Psoas muscle (tissue), 8 donors: ENCODE data around the gene ANKFY1. TPM values are rescaled to one million over a fixed set of nuclear protein-coding genes. Genes with fewer than 3 reads are reported as not detected.
A peak's percentile ranks its signal among the peaks of the same experiment; 100 is the strongest.
"Not testable (repeated sequence)": the region's sequence is repeated elsewhere in the genome, so short reads cannot be mapped to it uniquely, and the experiment has no call there.

ENCODE experiments used
- ATAC-seq, 4 donors: fragments of 200-7000 bp; cut with Tn5 transposase; one replicate each; pipeline ENCODE4 v1.9.1; 2020; ENCODE audit warnings: moderate library complexity in 3 of 4, mild to moderate bottlenecking in 2 of 4
- DNase-seq, 2 donors: peaks; one replicate each; pipeline ENCODE4 v3.0.0-alpha.2; 2020
- H3K27ac ChIP-seq: fragments of 200-600 bp; one replicate; pipeline ENCODE4 v1.8.0; 2022
- H3K27me3 ChIP-seq, 3 donors: fragments of 200-600 bp in 1 of 3; one replicate each; pipeline versions ENCODE4 v1.6.1 to v1.8.0; 2013 to 2022; ENCODE audit warnings: low read length in 2 of 3, mild to moderate bottlenecking in 2 of 3, moderate library complexity in 1 of 3; ENCODE audit not compliant: insufficient read depth in 3 of 3
- H3K36me3 ChIP-seq, 2 donors: fragments of 200-600 bp in 1 of 2; one replicate each; pipeline versions ENCODE4 v1.6.1 to v1.8.0; 2013 to 2022; ENCODE audit warnings: low read depth in 1 of 2, mild to moderate bottlenecking in 1 of 2, moderate library complexity in 1 of 2; ENCODE audit not compliant: insufficient read depth in 1 of 2
- H3K4me1 ChIP-seq: fragments of 200-600 bp; one replicate; pipeline ENCODE4 v1.8.0; 2022
- H3K4me3 ChIP-seq: fragments of 200-600 bp; one replicate; pipeline ENCODE4 v1.8.0; 2022; ENCODE audit warnings: mild to moderate bottlenecking
- H3K9me3 ChIP-seq: fragments of 200-600 bp; one replicate; pipeline ENCODE4 v1.8.0; 2022
- WGBS, 3 donors: extraction: QIAGEN DNeasy Blood & Tissue Kit; methylation state at CpG; one replicate each; pipeline versions ENCODE4 v1.1.6 to v1.1.7; 2013; 5-methylcytosine and 5-hydroxymethylcytosine counted together
- intact Hi-C, 2 donors: fragments of 100-400 bp; cut with DNase I; formaldehyde crosslinking; loops; one replicate each; pipeline versions ENCODE4 v1.11.0 to v1.14.2; 2022
- polyA plus RNA-seq, 3 donors: library from polyadenylated mRNA; stranded (reverse); fragments of 200-250 nt; gene quantifications; one replicate each; pipeline ENCODE4 v1.2.3, GENCODE V29; 2013
- total RNA-seq, 4 donors: library from RNA; stranded (reverse); fragmentation: NEBNext Ultra II Directional in 2 of 4; extraction: Animal tissue kit (Norgen Biotek cat#: 25700) in 2 of 4; gene quantifications; one replicate each; pipeline versions ENCODE4 v1.2.1 to v1.2.4, GENCODE V29; 2021 to 2023
- TF ChIP-seq, protein P1 (sequence below): fragments of 200-600 bp; IDR thresholded peaks from one replicate; pipeline ENCODE4 v1.8.0; 2022; ENCODE audit warnings: antibody characterized with exemption
- donor health status: healthy with polysubstance abuse.
- donor health status: DM: no; HTN: no; CAD: no; lungs with moderate emphysema.
- donor health status: Bipolar disorder and iron deficiency.
- donor health status: healthy.
- donor health status: DM: yes; HTN: yes; CAD: no.
- donor health status: DM: no; HTN: no; CAD: no.
- donor health status: DM: no; HTN: no; CAD: no.
- donor health status: DM: yes; HTN: yes; CAD: no.

Gene ANKFY1
- total and polyA plus RNA-seq, 7 donors, result 5.7 to 18.8 (median 12.8) TPM

DNA sequence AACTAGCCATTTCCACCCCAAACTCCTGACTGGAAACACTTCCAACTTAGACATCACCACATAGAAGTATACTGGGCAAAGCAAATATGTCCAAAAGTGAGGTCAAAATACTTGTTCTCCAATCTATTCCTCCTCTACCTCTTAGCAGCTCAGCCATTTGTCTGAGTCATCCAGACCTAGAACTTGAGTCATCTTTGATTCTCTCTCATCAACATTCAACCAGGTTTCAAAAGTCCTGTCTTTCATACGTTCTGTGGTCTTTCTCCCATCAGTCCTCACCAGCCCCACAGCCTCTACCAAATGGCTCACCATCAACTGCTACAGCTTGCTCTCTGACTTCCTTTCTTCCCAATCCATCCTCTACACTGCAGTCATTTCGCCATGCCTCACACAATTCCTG, 6.8 kb downstream of the ANKFY1 start:
- 88 to 98% (median 93%) methylated on average over 2 of the region's 2 CpGs for WGBS, 3 donors
- peaks cover 8% of the 10 kb centered on the region for H3K4me1 ChIP-seq
- peak overlapping the region; percentile 60 for H3K27ac ChIP-seq
- H3K4me3 ChIP-seq, result no peak overlapping the region
- no peaks in the 10 kb centered on the region for H3K27me3 ChIP-seq
- intact Hi-C loops, result no loop called here
- TF ChIP-seq, protein P1, sequence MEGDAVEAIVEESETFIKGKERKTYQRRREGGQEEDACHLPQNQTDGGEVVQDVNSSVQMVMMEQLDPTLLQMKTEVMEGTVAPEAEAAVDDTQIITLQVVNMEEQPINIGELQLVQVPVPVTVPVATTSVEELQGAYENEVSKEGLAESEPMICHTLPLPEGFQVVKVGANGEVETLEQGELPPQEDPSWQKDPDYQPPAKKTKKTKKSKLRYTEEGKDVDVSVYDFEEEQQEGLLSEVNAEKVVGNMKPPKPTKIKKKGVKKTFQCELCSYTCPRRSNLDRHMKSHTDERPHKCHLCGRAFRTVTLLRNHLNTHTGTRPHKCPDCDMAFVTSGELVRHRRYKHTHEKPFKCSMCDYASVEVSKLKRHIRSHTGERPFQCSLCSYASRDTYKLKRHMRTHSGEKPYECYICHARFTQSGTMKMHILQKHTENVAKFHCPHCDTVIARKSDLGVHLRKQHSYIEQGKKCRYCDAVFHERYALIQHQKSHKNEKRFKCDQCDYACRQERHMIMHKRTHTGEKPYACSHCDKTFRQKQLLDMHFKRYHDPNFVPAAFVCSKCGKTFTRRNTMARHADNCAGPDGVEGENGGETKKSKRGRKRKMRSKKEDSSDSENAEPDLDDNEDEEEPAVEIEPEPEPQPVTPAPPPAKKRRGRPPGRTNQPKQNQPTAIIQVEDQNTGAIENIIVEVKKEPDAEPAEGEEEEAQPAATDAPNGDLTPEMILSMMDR, result no peak
- no peaks in the 10 kb centered on the region for H3K36me3 ChIP-seq
- no peak for DNase-seq
- H3K9me3 ChIP-seq, result peaks cover 25% of the 10 kb centered on the region
- peak; percentile 19 to 44 (median 38) for ATAC-seq

DNA sequence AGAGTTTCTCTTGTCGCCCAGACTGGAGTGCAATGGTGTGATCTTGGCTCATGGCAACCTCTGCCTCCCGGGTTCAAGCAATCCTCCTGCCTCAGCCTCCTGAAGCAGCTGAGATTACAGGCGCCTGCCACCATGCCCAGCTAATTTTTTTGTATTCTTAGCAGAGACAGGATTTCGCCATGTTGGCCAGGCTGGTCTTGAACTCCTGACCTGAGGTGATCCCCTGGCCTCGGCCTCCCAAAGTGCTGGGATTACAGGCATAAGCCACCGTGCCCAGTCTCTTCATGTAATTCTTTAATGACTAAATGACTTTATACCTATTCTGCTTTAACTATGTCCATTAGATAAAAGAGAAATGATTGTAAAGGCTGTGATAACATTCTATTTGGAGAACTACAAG, 8.5 kb downstream of the ANKFY1 start:
- ATAC-seq, H3K36me3 ChIP-seq, H3K27me3 ChIP-seq, DNase-seq, H3K4me3 ChIP-seq, intact Hi-C loops: not testable (repeated sequence)
- Histone ChIP-seq H3K9me3 (peaks cover 24% of the 10 kb centered on the region), H3K4me1 (peaks cover 20% of the 10 kb centered on the region), H3K27ac (peak overlapping the region; percentile 10)
- 83 to 92% (median 90%) methylated on average over 6 of the region's 6 CpGs for WGBS, 3 donors

DNA sequence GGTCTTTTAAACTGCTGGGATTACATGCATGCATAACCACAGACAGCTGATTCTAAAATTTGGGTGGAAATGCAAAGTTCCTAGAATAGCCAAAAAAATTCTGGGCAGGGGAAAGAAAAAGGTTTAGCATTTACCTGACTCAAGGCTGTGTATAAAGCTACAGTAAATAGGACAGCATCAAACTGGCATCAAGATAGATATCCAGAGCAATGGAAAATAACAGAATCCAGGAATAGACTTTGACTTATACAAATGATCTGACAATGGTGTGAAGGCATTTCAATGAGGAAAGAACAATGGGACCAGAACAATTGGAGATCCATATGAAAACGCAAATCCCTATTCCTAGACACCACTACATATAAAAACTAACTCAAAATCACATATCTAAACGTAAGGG, 12.9 kb downstream of the ANKFY1 start:
- peaks cover 0 to 5% of the 10 kb centered on the region in 2 donors for H3K36me3 ChIP-seq
- no peak overlapping the region for H3K27ac ChIP-seq
- DNase-seq (no peak), ATAC-seq (peak in 1 of 4 donors; percentile 24)
- TF ChIP-seq, protein P1, result no peak
- WGBS, 3 donors, result 59 to 76% (median 68%) methylated on average over 2 of the region's 2 CpGs
- peaks cover 51% of the 10 kb centered on the region for H3K4me1 ChIP-seq
- H3K9me3 ChIP-seq, result peaks cover 4% of the 10 kb centered on the region
- no peak overlapping the region for H3K4me3 ChIP-seq
- intact Hi-C loops, result no loop called here
- no peaks in the 10 kb centered on the region for H3K27me3 ChIP-seq

DNA sequence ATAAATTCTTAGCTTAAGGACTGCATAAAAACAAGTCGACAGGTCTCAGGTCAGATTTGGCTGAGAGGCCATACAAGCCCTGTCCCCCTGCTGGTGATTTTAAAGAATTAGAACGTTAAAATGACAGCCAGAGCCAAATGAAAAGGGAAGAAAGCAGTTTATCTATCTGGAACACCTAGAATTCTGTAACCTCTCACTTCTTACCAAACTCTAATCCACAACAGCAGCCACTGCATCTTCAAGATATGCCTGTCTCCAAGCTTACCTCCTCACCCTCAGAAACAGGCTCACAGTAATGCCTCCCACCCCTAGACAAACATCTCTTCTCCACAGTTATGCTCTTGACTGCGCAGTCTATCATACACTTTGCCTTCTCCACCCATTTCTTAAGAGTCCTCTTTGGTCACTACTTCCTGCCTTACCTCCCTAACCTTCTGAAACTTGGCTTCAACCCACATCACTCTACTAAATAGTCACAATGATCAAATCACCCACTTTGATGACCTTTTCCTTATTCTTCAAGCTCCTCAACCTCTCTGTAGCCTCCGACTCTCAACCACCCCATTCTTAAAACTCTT, 14.2 kb downstream of the ANKFY1 start:
- TF ChIP-seq, protein P1, result peak; percentile 51
- H3K27ac ChIP-seq, result peak overlapping the region; percentile 72
- peaks cover 51% of the 10 kb centered on the region for H3K4me1 ChIP-seq
- 49 to 50% (median 50%) methylated on average over 4 of the region's 4 CpGs for WGBS, 3 donors
- no peak overlapping the region for H3K4me3 ChIP-seq
- ATAC-seq (peak in 3 of 4 donors; percentile 47 to 62 (median 51)), DNase-seq (no peak)
- H3K36me3 ChIP-seq, result peaks cover 0 to 5% of the 10 kb centered on the region in 2 donors
- H3K27me3 ChIP-seq, result no peaks in the 10 kb centered on the region
- H3K9me3 ChIP-seq, result peaks cover 4% of the 10 kb centered on the region
- intact Hi-C loops, result no loop called here

DNA sequence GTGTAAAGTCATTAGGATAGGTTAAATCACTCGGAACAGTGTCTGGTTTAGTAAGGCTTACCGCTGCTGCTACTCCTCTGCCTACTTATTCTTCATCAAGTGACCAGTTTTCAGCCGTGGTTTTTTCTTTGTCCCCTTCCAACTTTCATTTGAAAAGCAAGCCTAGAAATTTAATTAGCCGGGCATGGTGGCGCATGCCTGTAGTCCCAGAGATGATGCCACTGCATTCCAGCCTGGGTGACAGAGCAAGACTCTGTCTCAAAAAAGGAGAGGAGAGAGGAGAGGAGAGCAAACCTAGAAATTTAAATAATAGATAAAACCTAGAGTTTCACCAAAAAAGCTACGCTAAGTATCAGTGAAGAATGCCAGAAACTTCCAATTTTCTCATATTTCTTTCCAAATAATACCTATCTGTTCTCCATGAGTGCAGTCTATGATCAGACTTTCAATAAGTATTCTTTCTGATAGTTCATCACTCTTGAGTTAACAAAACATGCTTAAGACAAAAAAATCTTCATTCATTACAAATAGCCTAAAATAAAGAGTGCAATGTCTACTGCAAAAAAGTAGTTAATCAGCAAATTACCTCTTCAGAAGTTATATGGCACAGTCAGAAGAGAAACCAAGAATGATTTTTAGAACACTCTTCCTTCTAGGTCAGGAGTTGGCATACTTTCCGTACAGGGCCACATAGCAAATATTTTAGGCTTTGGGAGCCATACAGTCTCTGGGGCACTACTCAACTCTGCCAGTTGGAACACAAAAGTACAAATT, 15.1 kb downstream of the ANKFY1 start:
- Histone ChIP-seq H3K27me3 (no peaks in the 10 kb centered on the region), H3K27ac (peak overlapping the region; percentile 72), H3K9me3 (no peaks in the 10 kb centered on the region), H3K36me3 (peaks cover 0 to 5% of the 10 kb centered on the region in 2 donors), H3K4me3 (peak overlapping the region; percentile 26), H3K4me1 (peaks cover 51% of the 10 kb centered on the region)
- DNase-seq (no peak), ATAC-seq (peak in 3 of 4 donors; percentile 61 to 69 (median 63))
- TF ChIP-seq, protein P1, result no peak
- intact Hi-C loops, result loop anchor here in 1 of 2 donors (1.0 kb wide), 1 partner anchor 33 kb away; no protein-coding TSS in a partner anchor
- WGBS, 3 donors, result 42 to 49% (median 46%) methylated on average over 7 of the region's 7 CpGs
